ENCODE results near the gene MATN3. TPM values are rescaled to one million over a fixed set of nuclear protein-coding genes. Genes with fewer than 3 reads are reported as not detected.

The MATN3 gene
- total RNA-seq, 1 donor from 2014 or later: 3.9 TPM

DNA sequence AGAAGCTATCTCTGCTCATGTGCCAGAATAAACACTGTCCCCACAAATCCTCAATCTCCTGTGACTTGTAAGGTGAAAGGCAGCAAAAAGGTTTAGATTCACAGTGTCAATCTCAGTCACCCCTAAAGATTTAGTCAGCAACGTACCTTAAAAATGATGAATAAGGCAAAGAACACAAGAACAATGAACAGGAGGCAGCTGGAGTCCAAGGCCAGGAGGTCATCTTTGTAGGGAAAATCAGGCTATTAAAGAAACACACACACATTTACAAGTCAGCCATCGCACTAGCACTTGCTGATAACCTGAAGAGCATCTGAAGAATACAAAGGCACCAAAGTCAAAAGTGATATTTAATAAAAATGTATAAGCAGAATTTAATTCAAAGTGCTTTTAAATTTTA lies 22.4 kb upstream of the MATN3 start:
- intact Hi-C loops (cut with DNase I): no loop called here
- no peaks in the 10 kb centered on the region for H3K9me3 ChIP-seq
- H3K27me3 ChIP-seq: no peaks in the 10 kb centered on the region
- peaks cover 4 to 99% of the 10 kb centered on the region in 2 donors for H3K36me3 ChIP-seq
- H3K27ac ChIP-seq: no peak overlapping the region
- DNase-seq (ENCODE audit: extremely low spot score in 2 of 2): no peak
- peaks cover 43% of the 10 kb centered on the region for H3K4me1 ChIP-seq
- H3K4me3 ChIP-seq: no peak overlapping the region
- TF ChIP-seq POLR2AphosphoS5 (IDR thresholded peaks at IDR 0.05; ENCODE audit: insufficient read depth in 1 of 2, low read depth in 1 of 2) (no peak), POLR2A (IDR thresholded peaks at IDR 0.05) (no peak)
- TF ChIP-seq, protein P1, sequence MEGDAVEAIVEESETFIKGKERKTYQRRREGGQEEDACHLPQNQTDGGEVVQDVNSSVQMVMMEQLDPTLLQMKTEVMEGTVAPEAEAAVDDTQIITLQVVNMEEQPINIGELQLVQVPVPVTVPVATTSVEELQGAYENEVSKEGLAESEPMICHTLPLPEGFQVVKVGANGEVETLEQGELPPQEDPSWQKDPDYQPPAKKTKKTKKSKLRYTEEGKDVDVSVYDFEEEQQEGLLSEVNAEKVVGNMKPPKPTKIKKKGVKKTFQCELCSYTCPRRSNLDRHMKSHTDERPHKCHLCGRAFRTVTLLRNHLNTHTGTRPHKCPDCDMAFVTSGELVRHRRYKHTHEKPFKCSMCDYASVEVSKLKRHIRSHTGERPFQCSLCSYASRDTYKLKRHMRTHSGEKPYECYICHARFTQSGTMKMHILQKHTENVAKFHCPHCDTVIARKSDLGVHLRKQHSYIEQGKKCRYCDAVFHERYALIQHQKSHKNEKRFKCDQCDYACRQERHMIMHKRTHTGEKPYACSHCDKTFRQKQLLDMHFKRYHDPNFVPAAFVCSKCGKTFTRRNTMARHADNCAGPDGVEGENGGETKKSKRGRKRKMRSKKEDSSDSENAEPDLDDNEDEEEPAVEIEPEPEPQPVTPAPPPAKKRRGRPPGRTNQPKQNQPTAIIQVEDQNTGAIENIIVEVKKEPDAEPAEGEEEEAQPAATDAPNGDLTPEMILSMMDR (IDR thresholded peaks at IDR 0.05): no peak

DNA sequence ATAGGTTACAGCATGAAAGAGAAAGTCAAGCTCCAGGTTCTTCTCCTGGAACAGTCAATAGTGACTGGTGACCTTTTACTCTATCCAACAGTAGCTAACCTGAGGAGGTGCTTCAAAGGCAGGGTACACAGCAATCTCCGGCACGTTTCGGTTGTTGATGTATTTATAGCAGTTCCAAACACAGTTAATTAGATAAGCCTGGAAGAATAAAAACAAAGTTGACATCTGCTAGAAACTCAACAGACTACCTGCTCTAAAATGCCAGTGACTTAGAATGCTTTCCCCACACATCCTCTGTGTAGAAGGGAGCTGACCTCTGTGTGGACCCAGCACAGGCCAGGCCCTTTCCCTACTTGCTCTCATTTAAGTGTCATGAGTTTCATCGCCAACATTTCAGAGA lies 21.8 kb upstream of the MATN3 start:
- Histone ChIP-seq H3K27me3 (no peaks in the 10 kb centered on the region), H3K4me3 (no peak overlapping the region), H3K36me3 (peaks cover 4 to 99% of the 10 kb centered on the region in 2 donors), H3K4me1 (peaks cover 38% of the 10 kb centered on the region), H3K9me3 (no peaks in the 10 kb centered on the region), H3K27ac (no peak overlapping the region)
- TF ChIP-seq, protein P1 (IDR thresholded peaks at IDR 0.05): no peak
- no peak for TF ChIP-seq POLR2AphosphoS5 (IDR thresholded peaks at IDR 0.05; ENCODE audit: insufficient read depth in 1 of 2, low read depth in 1 of 2)
- no peak for TF ChIP-seq POLR2A (IDR thresholded peaks at IDR 0.05)
- no peak for DNase-seq (ENCODE audit: extremely low spot score in 2 of 2)
- intact Hi-C loops (cut with DNase I): no loop called here

DNA sequence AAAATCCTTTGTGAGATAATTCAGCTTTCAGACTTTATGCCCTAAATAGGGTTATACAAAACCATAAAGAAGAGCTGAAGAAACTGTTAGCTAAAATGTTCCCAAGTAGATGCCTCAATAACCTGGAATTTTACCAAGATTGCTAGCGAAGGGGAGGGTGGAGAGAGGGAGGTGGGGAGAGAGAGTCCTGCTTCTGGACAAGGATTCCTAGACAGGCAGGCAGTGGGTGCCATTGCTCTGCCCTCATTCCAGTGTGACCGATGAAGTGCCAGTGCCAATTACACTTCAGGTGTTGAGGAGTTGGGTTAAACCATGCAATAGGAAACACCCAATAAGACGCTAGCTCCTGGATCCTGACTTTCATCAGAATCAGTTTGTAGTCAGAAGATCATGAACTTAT lies 20.9 kb upstream of the MATN3 start:
- Histone ChIP-seq H3K4me3 (no peak overlapping the region), H3K27me3 (no peaks in the 10 kb centered on the region), H3K9me3 (no peaks in the 10 kb centered on the region), H3K36me3 (peaks cover 0 to 98% of the 10 kb centered on the region in 2 donors), H3K4me1 (peaks cover 30% of the 10 kb centered on the region), H3K27ac (no peak overlapping the region)
- TF ChIP-seq POLR2AphosphoS5 (IDR thresholded peaks at IDR 0.05; ENCODE audit: insufficient read depth in 1 of 2, low read depth in 1 of 2) (no peak), POLR2A (IDR thresholded peaks at IDR 0.05) (no peak)
- TF ChIP-seq, protein P1 (IDR thresholded peaks at IDR 0.05): no peak
- DNase-seq (ENCODE audit: extremely low spot score in 2 of 2): no peak
- intact Hi-C loops (cut with DNase I): no loop called here

DNA sequence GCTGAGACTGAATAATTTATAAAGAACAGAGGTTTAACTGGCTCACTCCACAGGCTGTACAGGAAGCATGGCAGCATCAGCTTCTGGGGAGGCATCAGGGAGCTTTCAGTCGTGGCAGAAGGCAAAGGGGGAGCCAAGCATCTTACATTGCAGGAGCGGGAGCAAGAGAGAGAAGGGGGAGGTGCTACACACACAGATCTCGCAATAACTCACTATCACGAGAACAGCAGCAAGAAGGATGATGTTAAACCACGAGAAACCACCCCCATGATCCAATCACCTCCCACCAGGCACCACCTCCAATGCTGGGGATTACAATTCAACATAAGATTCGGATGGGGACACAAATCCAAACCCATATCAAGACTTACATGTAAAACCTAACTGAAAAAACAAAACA lies 17.8 kb upstream of the MATN3 start:
- TF ChIP-seq, protein P1 (IDR thresholded peaks at IDR 0.05): no peak
- TF ChIP-seq POLR2A (IDR thresholded peaks at IDR 0.05) (no peak), POLR2AphosphoS5 (IDR thresholded peaks at IDR 0.05; ENCODE audit: insufficient read depth in 1 of 2, low read depth in 1 of 2) (no peak)
- Histone ChIP-seq H3K27me3 (no peaks in the 10 kb centered on the region), H3K9me3 (no peaks in the 10 kb centered on the region), H3K4me3 (no peak overlapping the region), H3K27ac (no peak overlapping the region), H3K4me1 (peaks cover 4% of the 10 kb centered on the region), H3K36me3 (peaks cover 0 to 76% of the 10 kb centered on the region in 2 donors)
- DNase-seq (ENCODE audit: extremely low spot score in 2 of 2): no peak
- intact Hi-C loops (cut with DNase I): no loop called here

DNA sequence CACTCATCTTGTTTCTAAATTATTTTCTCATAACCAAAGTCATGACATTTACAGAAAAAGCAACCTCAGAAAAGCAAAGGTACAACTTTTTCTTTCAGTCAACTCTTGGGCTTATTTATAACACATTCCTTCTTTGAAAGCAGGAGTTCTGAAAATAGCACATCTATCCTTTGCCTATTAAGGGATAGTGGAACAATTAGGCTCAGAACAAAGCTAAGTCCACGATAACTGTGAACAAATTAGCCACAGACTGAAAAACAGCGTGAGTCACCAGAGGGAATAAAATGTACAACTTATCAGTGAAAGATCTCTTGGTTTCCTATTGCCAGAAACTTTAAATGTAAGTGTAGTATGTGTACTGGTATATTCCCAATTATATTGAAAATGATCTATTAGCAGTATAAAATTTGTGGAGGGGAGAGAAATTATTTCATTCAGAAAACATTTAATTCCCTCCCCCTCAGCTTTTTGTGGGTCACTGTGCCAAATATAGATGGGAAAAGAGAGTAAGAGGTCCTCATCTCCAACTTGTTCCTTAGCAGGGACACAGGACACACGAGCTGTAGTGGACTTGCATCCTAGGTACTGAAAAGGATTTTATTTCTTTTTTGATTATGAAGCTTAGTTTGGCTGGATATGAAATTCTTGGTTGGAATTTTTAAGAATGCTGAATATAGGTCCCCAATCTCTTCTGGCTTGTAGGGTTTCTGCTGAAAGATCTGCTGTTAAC lies 15.4 kb upstream of the MATN3 start:
- Histone ChIP-seq H3K27ac (no peak overlapping the region), H3K36me3 (peaks cover 0 to 54% of the 10 kb centered on the region in 2 donors)
- no peak for DNase-seq (ENCODE audit: extremely low spot score in 2 of 2)

More for the DNA sequence above, 15.4 kb upstream of the MATN3 start:
- no peak for TF ChIP-seq POLR2AphosphoS5 (IDR thresholded peaks at IDR 0.05; ENCODE audit: insufficient read depth in 1 of 2, low read depth in 1 of 2)
- no peak for TF ChIP-seq POLR2A (IDR thresholded peaks at IDR 0.05)
- TF ChIP-seq, protein P1 (IDR thresholded peaks at IDR 0.05): no peak
- Histone ChIP-seq H3K9me3 (no peaks in the 10 kb centered on the region), H3K4me1 (no peaks in the 10 kb centered on the region), H3K4me3 (no peak overlapping the region), H3K27me3 (no peaks in the 10 kb centered on the region)
- intact Hi-C loops (cut with DNase I): no loop called here
